ENCODE data around the gene HOXC11. TPM values are rescaled to one million over a fixed set of nuclear protein-coding genes. Genes with fewer than 3 reads are reported as not detected.
A peak's percentile ranks its signal among the peaks of the same experiment; 100 is the strongest.

Gene HOXC11
- total RNA-seq, 4 donors from 2014 or later = 0.69 to 3.3 TPM; not detected in 2

GRCh38 chr12:53935383-53936341, 37.3 kb upstream of the HOXC11 start:
- no peak for DNase-seq
- no peaks in the 10 kb centered on the region for H3K9me3 ChIP-seq
- TF ChIP-seq POLR2A (IDR thresholded peaks at IDR 0.05) (no peak), CTCF (IDR thresholded peaks at IDR 0.05) (no peak)
- H3K27ac ChIP-seq = no peak overlapping the region
- intact Hi-C loops (cut with DNase I; ENCODE audit: low total_unique reads) = no loop called here
- peaks cover 35 to 87% of the 10 kb centered on the region in 2 donors for H3K27me3 ChIP-seq
- H3K36me3 ChIP-seq = no peaks in the 10 kb centered on the region
- no peak overlapping the region for H3K4me3 ChIP-seq
- H3K4me1 ChIP-seq = no peaks in the 10 kb centered on the region

- intact Hi-C loops (cut with DNase I; ENCODE audit: low total_unique reads) = no loop called here
- peaks cover 35 to 84% of the 10 kb centered on the region in 2 donors for H3K27me3 ChIP-seq
- no peak for TF ChIP-seq CTCF (IDR thresholded peaks at IDR 0.05)
- no peak for TF ChIP-seq POLR2A (IDR thresholded peaks at IDR 0.05)
Measured at GRCh38 chr12:53937099-53937498, 35.8 kb upstream of the HOXC11 start.

GRCh38 chr12:53937596-53938325, 35.2 kb upstream of the HOXC11 start:
- H3K27ac ChIP-seq = no peak overlapping the region
- intact Hi-C loops (cut with DNase I; ENCODE audit: low total_unique reads) = no loop called here
- TF ChIP-seq POLR2A (IDR thresholded peaks at IDR 0.05) = no peak
- TF ChIP-seq CTCF (IDR thresholded peaks at IDR 0.05) = no peak
- H3K27me3 ChIP-seq = peaks cover 35 to 84% of the 10 kb centered on the region in 2 donors
- H3K36me3 ChIP-seq = no peaks in the 10 kb centered on the region
- no peak overlapping the region for H3K4me3 ChIP-seq
- H3K9me3 ChIP-seq = no peaks in the 10 kb centered on the region
- no peak for DNase-seq
- H3K4me1 ChIP-seq = no peaks in the 10 kb centered on the region

More at GRCh38 chr12:53937099-53937498, 35.8 kb upstream of the HOXC11 start:
- Histone ChIP-seq H3K4me3 (no peak overlapping the region), H3K4me1 (no peaks in the 10 kb centered on the region), H3K36me3 (no peaks in the 10 kb centered on the region), H3K27ac (no peak overlapping the region), H3K9me3 (no peaks in the 10 kb centered on the region)
- DNase-seq = no peak

GRCh38 chr12:53938326-53939140, 34.4 kb upstream of the HOXC11 start, which contains the start of gene HOXC13:
TSS of gene HOXC13 (plus strand) at chr12:53938831. CDS start at chr12:53938907, 76 bp downstream.
- Histone ChIP-seq H3K4me3 (no peak within 1 kb of the TSS), H3K27me3 (peaks cover 35 to 85% of the 10 kb centered on the region in 2 donors)
- intact Hi-C loops (cut with DNase I; ENCODE audit: low total_unique reads) = no loop called here

More at GRCh38 chr12:53938326-53939140, 34.4 kb upstream of the HOXC11 start, which contains the start of gene HOXC13:
- peak in 1 of 2 donors; percentile 62 for DNase-seq
- H3K4me1 ChIP-seq = no peaks in the 10 kb centered on the region
- H3K9me3 ChIP-seq = no peaks in the 10 kb centered on the region
- TF ChIP-seq CTCF (IDR thresholded peaks at IDR 0.05) = no peak
- no peak for TF ChIP-seq POLR2A (IDR thresholded peaks at IDR 0.05)
- no peak within 1 kb of the TSS for H3K27ac ChIP-seq
- no peaks in the 10 kb centered on the region for H3K36me3 ChIP-seq
